CD14-positive monocyte (primary cell): ENCODE data around the gene PTPRC. TPM values are rescaled to one million over a fixed set of nuclear protein-coding genes. Genes with fewer than 3 reads are reported as not detected.

ENCODE experiments used
- DNase-seq, 3 donors: peaks; one replicate each; pipeline ENCODE4 v3.0.0-alpha.2; 2011 to 2022
- H2AFZ ChIP-seq: 2 replicates; pipeline ENCODE4 v1.6.0; 2012; ENCODE audit warnings: mild to moderate bottlenecking, low read depth, low read length, inconsistent platforms; ENCODE audit not compliant: insufficient read depth, poor library complexity, severe bottlenecking
- H3K27ac ChIP-seq, 2 donors: 1 replicate in 1 of 2; 2 replicates in 1 of 2; pipeline ENCODE4 v1.5.1; 2012 to 2013; ENCODE audit warnings: low read length in 2 of 2, control low read depth in 1 of 2, inconsistent platforms in 1 of 2, low read depth in 1 of 2, mild to moderate bottlenecking in 1 of 2
- H3K27me3 ChIP-seq, 2 donors: one replicate each; pipeline versions ENCODE4 v1.6.0 to v1.6.1; 2011 to 2013; ENCODE audit warnings: low read length in 2 of 2; ENCODE audit not compliant: control insufficient read depth in 2 of 2, insufficient read depth in 2 of 2
- H3K36me3 ChIP-seq, 2 donors: replicated peaks in 1 of 2; 1 replicate in 1 of 2; 2 replicates in 1 of 2; pipeline versions ENCODE4 v1.5.1 to v1.6.1; 2012 to 2013; ENCODE audit warnings: low read length in 2 of 2, control low read depth in 1 of 2, inconsistent platforms in 1 of 2, mild to moderate bottlenecking in 1 of 2; ENCODE audit not compliant: insufficient read depth in 2 of 2, control insufficient read depth in 1 of 2
- H3K4me1 ChIP-seq, 2 donors: 1 replicate in 1 of 2; 2 replicates in 1 of 2; pipeline versions ENCODE4 v1.5.1 to v1.6.1; 2012 to 2013; ENCODE audit warnings: low read length in 2 of 2, control low read depth in 1 of 2, inconsistent platforms in 1 of 2, mild to moderate bottlenecking in 1 of 2, moderate library complexity in 1 of 2; ENCODE audit not compliant: insufficient read depth in 2 of 2, control insufficient read depth in 1 of 2
- H3K4me2 ChIP-seq: replicated peaks from 2 replicates; pipeline ENCODE3; 2012; ENCODE audit warnings: low read length, moderate library complexity, mild to moderate bottlenecking; ENCODE audit not compliant: poor library complexity, severe bottlenecking; ENCODE audit errors: extremely low read depth
- H3K4me3 ChIP-seq, 3 experiments: fragments of 200-600 bp in 1 of 3; sonication (generic) in 1 of 3; replicated peaks in 1 of 3; 1 replicate in 2 of 3; 2 replicates in 1 of 3; pipeline ENCODE4 v1.5.1; 2011 to 2013; ENCODE audit warnings: low read length in 3 of 3, mild to moderate bottlenecking in 3 of 3, control low read depth in 2 of 3, low read depth in 2 of 3, inconsistent platforms in 1 of 3, moderate library complexity in 1 of 3
- H3K79me2 ChIP-seq: 2 replicates; pipeline ENCODE4 v1.6.0; 2012; ENCODE audit warnings: mild to moderate bottlenecking, control low read depth, inconsistent platforms, low read length, moderate library complexity; ENCODE audit not compliant: insufficient read depth
- H3K9ac ChIP-seq: 2 replicates; pipeline ENCODE4 v1.6.0; 2017; ENCODE audit warnings: low read length, mild to moderate bottlenecking; ENCODE audit not compliant: insufficient read depth, poor library complexity, severe bottlenecking
- H3K9me3 ChIP-seq, 2 donors: replicated peaks in 1 of 2; 1 replicate in 1 of 2; 2 replicates in 1 of 2; pipeline versions ENCODE4 v1.5.1 to v1.6.1; 2012 to 2013; ENCODE audit warnings: low read length in 2 of 2, control low read depth in 1 of 2; ENCODE audit not compliant: control insufficient read depth in 1 of 2, insufficient read depth in 1 of 2
- H4K20me1 ChIP-seq: 2 replicates; pipeline ENCODE4 v1.6.0; 2012; ENCODE audit warnings: mild to moderate bottlenecking, low read length, control low read depth, moderate library complexity; ENCODE audit not compliant: insufficient read depth
- H3K27ac Mint-ChIP-seq, 7 donors: one replicate each; pipeline ENCODE4 v1.8.0; 2020; ENCODE audit warnings: mild to moderate bottlenecking in 7 of 7, mixed read lengths in 7 of 7, moderate library complexity in 6 of 7, inconsistent platforms in 2 of 7
- H3K27me3 Mint-ChIP-seq, 3 donors: one replicate each; pipeline ENCODE4 v1.8.0; 2021 to 2022; ENCODE audit warnings: low read depth in 3 of 3, mild to moderate bottlenecking in 3 of 3, mixed read lengths in 3 of 3, moderate library complexity in 3 of 3, inconsistent platforms in 1 of 3
- H3K36me3 Mint-ChIP-seq, 2 donors: one replicate each; pipeline ENCODE4 v1.8.0; 2020; ENCODE audit warnings: mixed read lengths in 2 of 2, inconsistent platforms in 1 of 2, mild to moderate bottlenecking in 1 of 2
- H3K4me1 Mint-ChIP-seq: one replicate; pipeline ENCODE4 v1.8.0; 2020; ENCODE audit warnings: mild to moderate bottlenecking, mixed read lengths
- H3K4me3 Mint-ChIP-seq, 2 donors: one replicate each; pipeline ENCODE4 v1.8.0; 2020; ENCODE audit warnings: mild to moderate bottlenecking in 2 of 2, mixed read lengths in 2 of 2, moderate library complexity in 1 of 2
- H3K9me3 Mint-ChIP-seq, 7 donors: one replicate each; pipeline ENCODE4 v1.8.0; 2020 to 2022; ENCODE audit warnings: mixed read lengths in 7 of 7, mild to moderate bottlenecking in 6 of 7, moderate library complexity in 6 of 7, inconsistent platforms in 2 of 7
- WGBS: methylation state at CpG from one replicate; pipeline ENCODE4 v1.1.5; 2013; ENCODE audit warnings: missing lambda C conversion rate; ENCODE audit not compliant: insufficient coverage; 5-methylcytosine and 5-hydroxymethylcytosine counted together
- intact Hi-C, 2 donors: fragments of 100-400 bp; cut with micrococcal nuclease; formaldehyde crosslinking; loops; one replicate each; pipeline versions ENCODE4 v1.15.0 to v1.15.1; 2023
- polyA plus RNA-seq, 3 donors: library from polyadenylated mRNA; depleted of rRNA in 1 of 3; unstranded in 2 of 3; stranded (reverse) in 1 of 3; fragments of 300-500 nt in 2 of 3; fragments of >200 nt in 1 of 3; fragmentation: Illumina TruSeq in 2 of 3; gene quantifications; 1 replicate in 2 of 3; 2 replicates in 1 of 3; pipeline ENCODE4 v1.2.3, GENCODE V29; 2012 to 2021
- TF ChIP-seq, protein P1 (sequence below): fragments of 200-600 bp; IDR thresholded peaks from one replicate; pipeline ENCODE4 v1.8.0; 2022; ENCODE audit warnings: antibody characterized with exemption, mild to moderate bottlenecking

The PTPRC gene
- polyA plus RNA-seq, 3 donors, result 410 to 992 (median 667) TPM

DNA sequence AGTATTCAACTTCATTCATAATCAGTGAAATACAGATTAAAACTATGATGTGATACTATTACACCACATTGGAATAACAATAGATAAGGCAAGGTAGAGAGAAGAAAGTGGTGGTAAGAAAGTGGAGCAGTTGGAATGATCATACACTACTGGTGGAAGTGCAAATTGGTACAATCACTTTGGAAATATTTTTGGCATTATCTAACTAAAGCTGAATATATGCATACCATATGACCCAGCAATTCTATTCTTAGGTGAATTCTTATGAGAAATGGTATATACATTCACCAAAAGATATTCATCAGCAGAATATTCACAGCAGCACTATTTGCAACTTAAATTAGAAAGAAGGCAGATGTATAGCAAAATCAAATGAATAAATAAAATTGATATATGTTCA is 21.4 kb upstream of the PTPRC start:
- TF ChIP-seq, protein P1, sequence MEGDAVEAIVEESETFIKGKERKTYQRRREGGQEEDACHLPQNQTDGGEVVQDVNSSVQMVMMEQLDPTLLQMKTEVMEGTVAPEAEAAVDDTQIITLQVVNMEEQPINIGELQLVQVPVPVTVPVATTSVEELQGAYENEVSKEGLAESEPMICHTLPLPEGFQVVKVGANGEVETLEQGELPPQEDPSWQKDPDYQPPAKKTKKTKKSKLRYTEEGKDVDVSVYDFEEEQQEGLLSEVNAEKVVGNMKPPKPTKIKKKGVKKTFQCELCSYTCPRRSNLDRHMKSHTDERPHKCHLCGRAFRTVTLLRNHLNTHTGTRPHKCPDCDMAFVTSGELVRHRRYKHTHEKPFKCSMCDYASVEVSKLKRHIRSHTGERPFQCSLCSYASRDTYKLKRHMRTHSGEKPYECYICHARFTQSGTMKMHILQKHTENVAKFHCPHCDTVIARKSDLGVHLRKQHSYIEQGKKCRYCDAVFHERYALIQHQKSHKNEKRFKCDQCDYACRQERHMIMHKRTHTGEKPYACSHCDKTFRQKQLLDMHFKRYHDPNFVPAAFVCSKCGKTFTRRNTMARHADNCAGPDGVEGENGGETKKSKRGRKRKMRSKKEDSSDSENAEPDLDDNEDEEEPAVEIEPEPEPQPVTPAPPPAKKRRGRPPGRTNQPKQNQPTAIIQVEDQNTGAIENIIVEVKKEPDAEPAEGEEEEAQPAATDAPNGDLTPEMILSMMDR, result no peak
- no peak overlapping the region for H3K4me3 Mint-ChIP-seq
- H3K4me3 ChIP-seq, result no peak overlapping the region
- H3K27ac Mint-ChIP-seq, result no peak overlapping the region
- no peaks in the 10 kb centered on the region for H3K27me3 ChIP-seq
- no peak overlapping the region for H3K4me2 ChIP-seq
- peaks cover 34 to 37% of the 10 kb centered on the region in 2 donors for H3K4me1 ChIP-seq
- peaks cover 0 to 2% of the 10 kb centered on the region in 2 donors for H3K36me3 Mint-ChIP-seq
- H3K27ac ChIP-seq, result no peak overlapping the region
- no peaks in the 10 kb centered on the region for H3K36me3 ChIP-seq
- H4K20me1 ChIP-seq, result no peaks in the 10 kb centered on the region
- H3K27me3 Mint-ChIP-seq, result peaks cover 0 to 1% (median 0%) of the 10 kb centered on the region in 3 donors
- no peaks in the 10 kb centered on the region for H3K79me2 ChIP-seq
- DNase-seq, result no peak
- intact Hi-C loops, result no loop called here
- H2AFZ ChIP-seq, result no peak overlapping the region
- H3K9me3 Mint-ChIP-seq, result peaks cover 0 to 3% (median 0%) of the 10 kb centered on the region in 7 donors
- H3K9me3 ChIP-seq, result no peaks in the 10 kb centered on the region
- H3K4me1 Mint-ChIP-seq, result peaks cover 41% of the 10 kb centered on the region
- no peak overlapping the region for H3K9ac ChIP-seq

DNA sequence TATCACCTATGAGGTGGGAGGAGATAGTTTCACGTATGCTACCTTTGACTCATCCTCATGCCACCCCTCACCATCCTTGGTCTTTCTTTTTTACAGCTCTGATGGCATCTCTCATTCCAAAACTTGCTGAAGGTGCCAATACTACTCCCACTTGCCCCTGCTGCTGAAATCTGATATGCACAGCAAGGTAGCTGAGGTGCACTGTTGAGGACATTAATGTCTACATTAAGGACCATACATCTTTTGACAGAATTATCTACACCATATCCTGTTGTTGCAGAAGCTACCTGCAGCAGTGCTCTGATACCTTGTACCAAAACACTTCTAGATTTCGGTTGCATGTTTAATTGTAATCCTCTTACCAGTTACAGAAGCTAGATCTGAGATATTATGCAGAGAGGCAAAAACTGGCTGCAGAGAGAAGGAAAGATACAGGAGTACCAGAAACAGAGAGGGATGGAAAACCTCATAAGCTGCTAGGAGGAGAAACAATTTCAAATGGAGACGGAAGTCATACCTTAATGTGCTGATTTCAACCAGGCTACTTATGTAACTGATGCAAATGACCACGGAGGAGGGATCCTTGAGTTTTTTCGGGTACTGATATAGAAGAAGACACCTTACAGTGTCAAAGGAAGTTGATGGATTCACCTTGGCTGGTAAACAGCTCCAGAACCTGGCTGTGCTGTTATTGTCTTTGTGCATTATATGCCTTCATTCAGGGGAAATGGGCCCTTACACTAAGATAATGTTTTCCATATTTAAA is 19.3 kb upstream of the PTPRC start:
- Histone ChIP-seq H2AFZ (no peak overlapping the region), H3K4me2 (no peak overlapping the region), H3K79me2 (no peaks in the 10 kb centered on the region), H3K4me3 (no peak overlapping the region), H3K4me1 (peaks cover 30 to 38% of the 10 kb centered on the region in 2 donors), H3K9ac (no peak overlapping the region), H3K27me3 (no peaks in the 10 kb centered on the region), H3K9me3 (no peaks in the 10 kb centered on the region), H3K36me3 (no peaks in the 10 kb centered on the region), H4K20me1 (no peaks in the 10 kb centered on the region), H3K27ac (no peak overlapping the region)
- H3K4me1 Mint-ChIP-seq, result peaks cover 36% of the 10 kb centered on the region
- intact Hi-C loops, result loop anchor here in 1 of 2 donors (10.0 kb wide), 1 partner anchor 55 kb away; no protein-coding TSS in a partner anchor
- no peaks in the 10 kb centered on the region for H3K36me3 Mint-ChIP-seq
- H3K4me3 Mint-ChIP-seq, result no peak overlapping the region
- H3K27ac Mint-ChIP-seq, result peak overlapping the region in 1 of 7 donors; percentile 47
- peaks cover 0 to 3% (median 0%) of the 10 kb centered on the region in 7 donors for H3K9me3 Mint-ChIP-seq
- no CpG with 5 or more reads among the region's 5 CpGs for WGBS
- TF ChIP-seq, protein P1, result no peak
- peaks cover 0 to 3% (median 0%) of the 10 kb centered on the region in 3 donors for H3K27me3 Mint-ChIP-seq
- DNase-seq, result no peak
